ENCODE data around the gene PPFIA4.

GRCh38 chr1:203045821-203046594 is 19.7 kb downstream of the PPFIA4 start:
- no peak for TF ChIP-seq TAF15 (IDR thresholded peaks at IDR 0.05; ENCODE audit: low read depth, low read length)
- no peak for TF ChIP-seq ELK3 (CRISPR knock-in tag; IDR thresholded peaks at IDR 0.05)
- no peak for TF ChIP-seq ZNF449 (CRISPR knock-in tag; IDR thresholded peaks at IDR 0.05)
